NCI-H524 (cell line): ENCODE data around the gene RCOR2.
"Not testable (repeated sequence)": the region's sequence is repeated elsewhere in the genome, so short reads cannot be mapped to it uniquely, and the experiment has no call there.

Experiments
- DNase-seq, 2 experiments: peaks; one replicate each; lab custom pipeline; 2025; lab: John Stamatoyannopoulos, UW

Gene RCOR2

GRCh38 chr11:63916837-63917691 lies at the start of gene RCOR2:
Gene RCOR2 (minus strand): TSS chr11:63917164. CDS start chr11:63916456, 708 bp downstream.
- peak; percentile 61 to 83 for DNase-seq

- no peak for DNase-seq
Observed at GRCh38 chr11:63966444-63966843, 49.5 kb upstream of the RCOR2 start.

- DNase-seq = not testable (repeated sequence)
Observed at GRCh38 chr11:63963895-63964294, 46.9 kb upstream of the RCOR2 start.

DNA sequence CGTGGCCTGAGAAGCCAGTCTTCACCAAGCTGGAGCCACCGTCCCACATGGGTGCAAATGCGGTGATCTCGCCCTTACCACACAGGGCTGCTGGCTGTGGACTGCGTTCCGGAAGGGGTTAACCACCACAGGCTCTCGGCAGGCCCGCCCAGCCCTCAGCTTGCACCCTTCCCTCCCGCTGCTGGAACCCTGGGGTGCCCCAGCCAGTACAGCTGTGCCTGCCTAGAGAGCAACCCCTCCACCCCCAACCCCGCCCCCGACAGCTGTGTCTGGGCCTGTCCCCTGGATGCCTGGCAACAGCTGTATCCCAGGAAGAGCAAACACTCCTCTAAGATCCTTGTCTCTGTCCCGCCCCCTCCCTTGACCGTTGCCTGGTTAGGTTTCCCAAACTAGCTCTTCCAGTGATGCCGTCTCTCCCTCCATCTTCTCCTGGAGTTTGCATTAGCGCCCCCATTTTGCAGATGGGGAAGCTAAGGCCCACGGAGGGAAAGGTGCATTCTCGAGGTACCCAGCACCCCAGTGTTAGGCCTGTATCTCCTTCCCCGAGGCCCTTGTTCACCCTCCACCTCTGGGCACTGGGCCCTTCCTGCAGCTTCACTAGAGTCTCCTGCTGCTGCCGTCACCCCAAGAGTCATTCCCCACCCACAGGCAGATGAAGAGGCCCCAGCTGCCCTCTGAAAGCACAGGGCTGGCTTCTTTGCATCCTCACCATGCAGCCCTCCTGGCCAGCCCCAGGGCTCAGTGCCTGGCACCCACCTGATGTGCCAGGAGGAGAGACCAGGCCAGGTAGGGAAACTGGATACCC lies 44.8 kb upstream of the RCOR2 start:
- DNase-seq = peak in 1 of 2 experiments; percentile 25

GRCh38 chr11:63958008-63958407 lies 41.0 kb upstream of the RCOR2 start:
- no peak for DNase-seq

DNA sequence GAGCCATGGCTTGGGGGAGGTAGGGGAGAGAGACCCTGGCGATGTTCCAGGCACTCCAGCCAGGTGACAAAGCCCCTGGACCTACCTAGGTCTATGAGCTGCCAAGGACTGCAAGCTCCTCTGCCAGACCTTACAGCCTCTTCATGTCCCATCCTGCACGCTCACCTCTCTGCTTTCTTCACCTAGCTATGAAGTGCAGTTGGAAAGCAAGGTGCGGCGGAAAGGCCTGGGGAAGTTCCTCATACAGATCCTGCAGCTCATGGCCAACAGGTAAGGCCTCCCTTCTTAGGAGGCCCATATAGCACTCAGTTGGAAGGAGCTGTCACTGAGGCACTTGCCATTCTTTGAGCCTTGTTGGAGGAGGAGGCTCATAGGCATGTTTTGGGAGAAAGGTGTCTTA lies 35.6 kb upstream of the RCOR2 start:
- no peak for DNase-seq

GRCh38 chr11:63951779-63952536 lies 35.0 kb upstream of the RCOR2 start:
- DNase-seq = no peak

- DNase-seq = peak; percentile 54 to 77
Observed at GRCh38 chr11:63945477-63946163, 28.7 kb upstream of the RCOR2 start.

- no peak for DNase-seq
Observed at GRCh38 chr11:63944987-63945386, 28.0 kb upstream of the RCOR2 start.

DNA sequence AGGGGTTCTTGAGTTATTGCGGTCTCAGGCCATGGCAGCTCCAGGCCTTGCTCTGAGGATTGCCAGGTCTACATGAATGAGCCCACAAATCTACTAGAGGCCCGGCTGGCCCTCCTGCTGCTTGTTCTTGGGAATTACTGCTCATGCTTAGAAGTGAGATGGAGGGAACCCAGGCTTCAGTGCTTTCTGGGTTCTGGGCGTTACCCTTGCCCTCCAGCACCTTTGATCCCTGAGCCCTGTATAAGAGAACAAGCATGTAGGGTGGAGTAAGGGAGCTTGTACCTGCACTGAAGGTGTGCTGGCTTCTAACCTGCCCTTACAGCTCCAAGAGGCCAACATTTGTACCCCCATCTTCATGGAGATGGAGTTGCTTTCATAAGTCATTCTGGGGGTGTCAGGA lies 25.8 kb upstream of the RCOR2 start:
- no peak for DNase-seq

GRCh38 chr11:63941901-63942300 lies 24.9 kb upstream of the RCOR2 start:
- DNase-seq = no peak

DNA sequence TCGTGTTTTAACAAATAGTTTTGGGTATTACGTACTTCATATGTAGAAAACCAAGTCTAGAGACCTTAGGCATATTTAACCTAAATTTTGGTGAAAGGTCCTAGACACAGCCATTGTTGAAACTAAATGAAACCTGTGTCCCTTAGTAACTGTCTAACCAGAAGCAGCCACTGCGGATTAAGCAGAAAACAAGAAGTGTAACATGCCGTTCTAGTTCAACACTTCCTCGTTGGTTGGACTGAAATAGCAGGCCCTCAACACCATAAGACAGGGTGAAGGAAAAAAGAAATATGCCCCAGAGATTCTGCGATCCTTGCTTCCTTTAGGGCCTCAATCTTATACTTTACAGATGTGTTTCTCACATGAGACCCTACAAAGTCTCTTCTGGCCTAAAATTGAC lies 23.8 kb upstream of the RCOR2 start:
- DNase-seq = no peak

DNA sequence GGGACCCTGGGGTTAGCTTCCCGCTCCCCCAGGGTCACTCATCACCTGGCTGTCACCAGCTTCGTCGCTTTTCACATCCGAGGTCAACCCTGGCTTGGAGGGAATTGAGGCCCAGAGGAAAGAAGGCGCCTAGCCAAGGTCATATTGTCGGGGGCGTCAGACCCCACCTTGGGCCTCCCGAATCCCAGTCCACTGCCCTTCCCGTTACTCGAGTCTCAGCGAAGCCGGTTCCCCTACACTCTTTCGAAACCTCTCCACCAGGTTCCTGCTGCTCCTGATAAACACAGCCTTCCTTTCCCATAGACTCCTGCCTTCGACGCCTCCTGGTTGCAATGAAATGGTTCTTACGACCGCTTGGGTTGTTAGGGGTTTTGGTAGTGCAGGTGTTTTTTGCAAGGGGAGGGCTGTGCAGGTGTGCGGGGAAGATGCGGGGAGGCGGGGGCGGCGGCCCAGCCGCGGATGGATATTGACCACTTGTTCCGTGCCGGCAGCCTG lies 22.5 kb upstream of the RCOR2 start:
- no peak for DNase-seq

DNA sequence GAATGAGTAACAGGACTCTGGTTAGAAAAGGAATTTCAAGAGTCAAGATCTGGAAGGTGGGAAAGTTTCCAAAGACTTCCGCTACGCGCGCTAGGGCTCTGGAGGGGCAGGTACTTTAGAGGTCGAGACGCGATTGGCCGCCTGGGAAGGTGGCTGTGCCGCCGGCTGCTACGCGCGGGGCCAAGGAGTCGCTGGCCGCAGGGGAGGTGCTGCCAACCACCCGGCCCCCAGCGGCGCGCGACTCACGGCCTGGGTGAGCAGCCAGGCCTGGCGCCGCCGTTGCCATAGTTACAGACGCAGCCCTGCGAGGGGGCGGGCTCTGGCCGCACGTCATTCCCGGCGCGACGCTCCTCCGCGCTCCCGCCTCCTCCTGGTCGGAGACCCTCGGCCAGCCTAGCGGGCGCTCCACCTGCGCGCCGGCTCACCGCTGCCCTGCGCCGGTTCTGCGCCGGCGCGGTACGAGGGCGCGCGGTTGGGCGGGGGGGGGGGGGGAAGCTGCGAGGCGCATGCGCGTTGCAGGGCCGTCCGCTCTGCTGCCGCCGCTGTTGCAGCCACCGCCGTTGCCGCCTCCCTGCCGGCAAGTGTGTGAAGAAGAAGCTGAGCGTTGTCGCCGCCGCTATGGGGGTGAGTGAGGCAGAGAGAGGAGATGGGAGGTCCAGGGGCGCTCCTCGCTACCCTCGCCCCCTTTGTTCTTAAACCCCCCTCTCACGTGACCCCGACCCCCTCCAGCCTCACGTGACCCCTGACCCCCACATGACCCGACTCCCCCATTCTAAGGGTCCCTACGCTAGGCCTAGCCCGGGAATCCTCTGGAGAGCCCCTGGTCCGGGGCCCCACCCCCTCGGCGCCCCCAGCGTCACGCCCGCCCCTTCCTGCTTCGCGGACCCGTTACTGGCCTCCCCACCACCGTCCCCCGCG lies 21.8 kb upstream of the RCOR2 start, which contains the start of gene NAA40:
Gene NAA40 (plus strand): TSS at position 524 of the 918 bp plus-strand sequence. CDS start 95 bp downstream, at position 619.
- DNase-seq = peak; percentile 91 to 97

DNA sequence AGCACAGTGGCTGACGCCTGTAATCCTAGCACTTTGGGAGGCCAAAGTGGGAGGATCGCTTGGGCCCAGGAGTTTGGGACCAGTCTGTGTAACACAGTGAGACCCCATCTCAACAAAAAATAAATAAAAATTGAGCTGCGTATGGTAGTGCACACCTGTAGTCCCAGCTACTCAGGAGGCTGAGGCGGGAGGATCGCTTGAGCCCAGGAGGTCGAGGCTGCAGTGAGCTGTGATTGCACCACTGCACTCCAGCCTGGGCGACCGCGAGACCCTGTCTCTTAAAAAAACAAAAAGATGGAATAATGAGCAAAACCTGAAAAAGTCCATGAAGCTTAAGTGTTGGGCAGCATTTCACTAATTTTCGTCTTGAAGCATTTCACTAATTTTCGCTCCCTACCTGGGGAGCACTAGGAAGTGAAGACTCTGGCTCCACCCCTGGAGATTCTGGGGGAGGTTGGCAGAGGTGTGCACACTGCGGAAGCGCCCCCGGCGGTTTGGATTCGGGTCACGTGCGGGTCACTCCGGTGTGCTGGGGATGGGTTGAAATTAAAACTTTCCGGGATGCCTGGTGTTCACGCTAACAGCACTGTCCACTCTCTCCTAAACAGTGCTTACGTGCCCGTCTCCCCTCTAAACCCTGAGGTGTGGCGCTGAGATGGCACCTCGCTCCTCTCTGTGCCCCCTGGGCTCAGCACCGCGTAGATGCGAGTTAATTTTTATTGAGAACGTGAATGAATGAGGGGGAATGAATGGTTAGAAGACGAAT lies 20.9 kb upstream of the RCOR2 start:
- peak in 1 of 2 experiments; percentile 68 for DNase-seq

DNA sequence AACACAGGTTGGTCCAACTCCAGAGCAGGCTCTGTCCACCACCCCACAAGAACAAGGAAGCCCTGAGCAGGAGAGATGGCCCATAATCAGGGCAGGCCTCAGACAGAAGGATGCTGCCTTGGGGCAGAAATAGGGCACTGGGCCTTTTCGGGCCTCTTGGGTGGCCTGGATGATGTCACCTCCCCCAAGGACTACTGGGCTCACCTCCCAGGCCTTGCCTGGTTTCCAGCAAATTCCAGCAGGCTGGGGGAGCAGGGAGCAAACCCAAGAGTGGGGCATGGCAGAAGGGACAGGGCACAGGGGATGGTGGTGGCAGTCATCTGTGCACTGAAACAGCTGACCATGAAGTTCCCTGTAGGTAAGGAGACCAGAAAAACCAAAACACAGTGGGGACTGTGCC lies 16.5 kb upstream of the RCOR2 start:
- no peak for DNase-seq

GRCh38 chr11:63931876-63932275 lies 14.9 kb upstream of the RCOR2 start:
- no peak for DNase-seq

- DNase-seq = no peak
Observed at GRCh38 chr11:63931045-63931444, 14.1 kb upstream of the RCOR2 start.

DNA sequence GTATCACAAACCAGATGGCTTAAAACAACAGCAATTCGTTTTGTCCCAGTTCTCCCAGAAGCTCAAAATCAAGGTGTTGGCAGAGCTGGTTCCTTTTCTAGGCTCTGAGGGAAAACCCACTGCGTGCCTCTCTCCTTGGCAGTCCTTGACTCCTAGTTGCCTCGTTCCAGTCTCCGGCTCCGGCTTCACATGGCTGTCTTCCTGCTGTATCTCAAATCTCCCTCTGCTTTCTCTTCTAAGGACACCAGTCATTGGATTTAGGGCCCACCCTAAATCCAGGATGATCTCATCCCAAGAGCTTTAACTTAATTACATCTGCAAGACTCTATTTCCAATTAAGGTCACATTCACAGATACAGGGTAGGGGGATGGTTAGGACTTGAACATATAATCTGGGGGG lies 12.7 kb upstream of the RCOR2 start:
- DNase-seq = no peak

DNA sequence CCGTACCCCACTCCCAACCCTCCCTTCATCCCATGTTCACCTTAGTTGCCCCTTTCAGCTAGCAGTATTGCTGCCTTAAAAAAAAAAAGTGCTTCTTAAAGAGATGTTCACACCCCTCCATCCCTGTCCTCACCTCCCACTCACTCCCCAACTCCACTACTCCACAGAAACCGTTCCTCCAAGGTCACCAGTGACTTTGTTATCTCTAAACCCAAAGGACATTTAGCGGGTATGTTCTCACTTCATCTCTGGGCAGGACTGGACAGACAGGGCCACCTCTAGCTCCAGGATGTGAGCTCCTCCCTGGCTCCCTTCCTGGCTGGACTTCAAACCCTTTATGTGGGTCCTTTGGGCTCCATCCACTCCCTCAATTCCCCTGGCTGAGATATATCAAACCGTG lies 6.4 kb upstream of the RCOR2 start:
- DNase-seq = no peak
